ENCODE measurements around the gene MYOM3.

DNA sequence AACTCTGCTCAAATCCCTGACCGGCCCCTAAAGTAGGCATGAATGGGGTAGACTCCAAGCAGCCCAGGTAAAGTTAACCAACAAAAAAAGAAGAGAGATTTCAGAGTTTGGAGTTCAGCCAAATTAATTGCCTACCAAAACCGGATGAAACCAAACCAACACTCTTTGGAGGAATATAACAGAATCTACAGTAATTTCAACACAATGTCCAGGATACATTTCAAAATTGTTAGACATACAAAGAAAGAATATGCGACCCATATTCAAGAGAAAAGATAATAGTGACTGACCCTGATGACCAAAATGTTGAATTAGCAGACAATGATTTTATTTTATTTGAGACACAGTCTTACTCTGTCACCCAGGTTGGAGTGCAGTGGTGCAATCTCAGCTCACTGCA is 18.4 kb upstream of the MYOM3 start:
- no peak for TF ChIP-seq PHF5A (CRISPR knock-in tag; IDR thresholded peaks at IDR 0.05; ENCODE audit: low read depth, unreplicated experiment)
- TF ChIP-seq, protein P1, sequence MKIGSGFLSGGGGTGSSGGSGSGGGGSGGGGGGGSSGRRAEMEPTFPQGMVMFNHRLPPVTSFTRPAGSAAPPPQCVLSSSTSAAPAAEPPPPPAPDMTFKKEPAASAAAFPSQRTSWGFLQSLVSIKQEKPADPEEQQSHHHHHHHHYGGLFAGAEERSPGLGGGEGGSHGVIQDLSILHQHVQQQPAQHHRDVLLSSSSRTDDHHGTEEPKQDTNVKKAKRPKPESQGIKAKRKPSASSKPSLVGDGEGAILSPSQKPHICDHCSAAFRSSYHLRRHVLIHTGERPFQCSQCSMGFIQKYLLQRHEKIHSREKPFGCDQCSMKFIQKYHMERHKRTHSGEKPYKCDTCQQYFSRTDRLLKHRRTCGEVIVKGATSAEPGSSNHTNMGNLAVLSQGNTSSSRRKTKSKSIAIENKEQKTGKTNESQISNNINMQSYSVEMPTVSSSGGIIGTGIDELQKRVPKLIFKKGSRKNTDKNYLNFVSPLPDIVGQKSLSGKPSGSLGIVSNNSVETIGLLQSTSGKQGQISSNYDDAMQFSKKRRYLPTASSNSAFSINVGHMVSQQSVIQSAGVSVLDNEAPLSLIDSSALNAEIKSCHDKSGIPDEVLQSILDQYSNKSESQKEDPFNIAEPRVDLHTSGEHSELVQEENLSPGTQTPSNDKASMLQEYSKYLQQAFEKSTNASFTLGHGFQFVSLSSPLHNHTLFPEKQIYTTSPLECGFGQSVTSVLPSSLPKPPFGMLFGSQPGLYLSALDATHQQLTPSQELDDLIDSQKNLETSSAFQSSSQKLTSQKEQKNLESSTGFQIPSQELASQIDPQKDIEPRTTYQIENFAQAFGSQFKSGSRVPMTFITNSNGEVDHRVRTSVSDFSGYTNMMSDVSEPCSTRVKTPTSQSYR (CRISPR knock-in tag; IDR thresholded peaks at IDR 0.05; ENCODE audit: borderline replicate concordance), result no peak

Data from HepG2 (cell line).